GM12873 (cell line): ENCODE measurements around the gene TMEM26.

ENCODE experiments used
- CTCF ChIP-seq: IDR thresholded peaks from 2 replicates; pipeline ENCODE4 v1.5.1; 2012; ENCODE audit warnings: low read depth, mild to moderate bottlenecking, moderate library complexity, low read length, control low read depth; ENCODE audit not compliant: insufficient read depth; ENCODE audit errors: missing control alignments

Gene TMEM26

GRCh38 chr10:61452655-61453641, at the start of gene TMEM26:
TSS of gene TMEM26 (minus strand) at chr10:61453381. CDS start at chr10:61453081, 300 bp downstream.
- TF ChIP-seq CTCF = no peak

- no peak for TF ChIP-seq CTCF
Observed at GRCh38 chr10:61500460-61500859, 47.3 kb upstream of the TMEM26 start.

GRCh38 chr10:61492364-61492995, 39.3 kb upstream of the TMEM26 start:
- no peak for TF ChIP-seq CTCF

GRCh38 chr10:61487506-61487905, 34.3 kb upstream of the TMEM26 start:
- TF ChIP-seq CTCF = no peak

- no peak for TF ChIP-seq CTCF
Observed at GRCh38 chr10:61486738-61487396, 33.7 kb upstream of the TMEM26 start.

DNA sequence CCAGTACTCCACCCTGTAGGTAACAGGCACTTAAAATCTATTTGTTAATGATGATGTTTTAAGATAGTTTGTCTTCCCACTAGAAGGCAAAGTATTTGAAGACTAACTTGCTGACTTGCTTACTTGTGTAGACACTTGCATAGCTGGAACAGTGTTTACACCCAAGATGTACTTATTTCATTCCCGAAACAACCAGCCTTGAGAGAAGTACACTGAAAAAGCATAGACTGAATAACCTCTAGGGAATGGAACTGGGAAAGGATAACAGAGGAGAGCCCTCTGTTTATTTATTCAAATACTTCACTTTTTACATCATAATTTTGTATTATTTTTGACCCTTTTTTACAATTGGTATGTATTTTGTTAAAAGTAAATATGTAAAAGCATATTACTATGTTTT, 33.1 kb upstream of the TMEM26 start:
- TF ChIP-seq CTCF = no peak

GRCh38 chr10:61481597-61481996, 28.4 kb upstream of the TMEM26 start:
- TF ChIP-seq CTCF = no peak
